Psoas muscle (tissue), 8 donors: ENCODE results near the gene SFT2D3. TPM values are rescaled to one million over a fixed set of nuclear protein-coding genes. Genes with fewer than 3 reads are reported as not detected.
A peak's percentile ranks its signal among the peaks of the same experiment; 100 is the strongest.

Source experiments
- ATAC-seq, 4 donors: fragments of 200-7000 bp; cut with Tn5 transposase; one replicate each; pipeline ENCODE4 v1.9.1; 2020; ENCODE audit warnings: moderate library complexity in 3 of 4, mild to moderate bottlenecking in 2 of 4
- DNase-seq, 2 donors: peaks; one replicate each; pipeline ENCODE4 v3.0.0-alpha.2; 2020
- H3K27ac ChIP-seq: fragments of 200-600 bp; one replicate; pipeline ENCODE4 v1.8.0; 2022
- H3K27me3 ChIP-seq, 3 donors: fragments of 200-600 bp in 1 of 3; one replicate each; pipeline versions ENCODE4 v1.6.1 to v1.8.0; 2013 to 2022; ENCODE audit warnings: low read length in 2 of 3, mild to moderate bottlenecking in 2 of 3, moderate library complexity in 1 of 3; ENCODE audit not compliant: insufficient read depth in 3 of 3
- H3K36me3 ChIP-seq, 2 donors: fragments of 200-600 bp in 1 of 2; one replicate each; pipeline versions ENCODE4 v1.6.1 to v1.8.0; 2013 to 2022; ENCODE audit warnings: low read depth in 1 of 2, mild to moderate bottlenecking in 1 of 2, moderate library complexity in 1 of 2; ENCODE audit not compliant: insufficient read depth in 1 of 2
- H3K4me1 ChIP-seq: fragments of 200-600 bp; one replicate; pipeline ENCODE4 v1.8.0; 2022
- H3K4me3 ChIP-seq: fragments of 200-600 bp; one replicate; pipeline ENCODE4 v1.8.0; 2022; ENCODE audit warnings: mild to moderate bottlenecking
- H3K9me3 ChIP-seq: fragments of 200-600 bp; one replicate; pipeline ENCODE4 v1.8.0; 2022
- WGBS, 3 donors: extraction: QIAGEN DNeasy Blood & Tissue Kit; methylation state at CpG; one replicate each; pipeline versions ENCODE4 v1.1.6 to v1.1.7; 2013; 5-methylcytosine and 5-hydroxymethylcytosine counted together
- intact Hi-C, 2 donors: fragments of 100-400 bp; cut with DNase I; formaldehyde crosslinking; loops; one replicate each; pipeline versions ENCODE4 v1.11.0 to v1.14.2; 2022
- polyA plus RNA-seq, 3 donors: library from polyadenylated mRNA; stranded (reverse); fragments of 200-250 nt; gene quantifications; one replicate each; pipeline ENCODE4 v1.2.3, GENCODE V29; 2013
- total RNA-seq, 4 donors: library from RNA; stranded (reverse); fragmentation: NEBNext Ultra II Directional in 2 of 4; extraction: Animal tissue kit (Norgen Biotek cat#: 25700) in 2 of 4; gene quantifications; one replicate each; pipeline versions ENCODE4 v1.2.1 to v1.2.4, GENCODE V29; 2021 to 2023
- TF ChIP-seq, protein P1 (sequence below): fragments of 200-600 bp; IDR thresholded peaks from one replicate; pipeline ENCODE4 v1.8.0; 2022; ENCODE audit warnings: antibody characterized with exemption
- donor health status: healthy with polysubstance abuse.
- donor health status: DM: no; HTN: no; CAD: no; lungs with moderate emphysema.
- donor health status: Bipolar disorder and iron deficiency.
- donor health status: healthy.
- donor health status: DM: yes; HTN: yes; CAD: no.
- donor health status: DM: no; HTN: no; CAD: no.
- donor health status: DM: no; HTN: no; CAD: no.
- donor health status: DM: yes; HTN: yes; CAD: no.

SFT2D3 gene
- total and polyA plus RNA-seq, 7 donors, result 1.5 to 4.1 (median 2.2) TPM

DNA sequence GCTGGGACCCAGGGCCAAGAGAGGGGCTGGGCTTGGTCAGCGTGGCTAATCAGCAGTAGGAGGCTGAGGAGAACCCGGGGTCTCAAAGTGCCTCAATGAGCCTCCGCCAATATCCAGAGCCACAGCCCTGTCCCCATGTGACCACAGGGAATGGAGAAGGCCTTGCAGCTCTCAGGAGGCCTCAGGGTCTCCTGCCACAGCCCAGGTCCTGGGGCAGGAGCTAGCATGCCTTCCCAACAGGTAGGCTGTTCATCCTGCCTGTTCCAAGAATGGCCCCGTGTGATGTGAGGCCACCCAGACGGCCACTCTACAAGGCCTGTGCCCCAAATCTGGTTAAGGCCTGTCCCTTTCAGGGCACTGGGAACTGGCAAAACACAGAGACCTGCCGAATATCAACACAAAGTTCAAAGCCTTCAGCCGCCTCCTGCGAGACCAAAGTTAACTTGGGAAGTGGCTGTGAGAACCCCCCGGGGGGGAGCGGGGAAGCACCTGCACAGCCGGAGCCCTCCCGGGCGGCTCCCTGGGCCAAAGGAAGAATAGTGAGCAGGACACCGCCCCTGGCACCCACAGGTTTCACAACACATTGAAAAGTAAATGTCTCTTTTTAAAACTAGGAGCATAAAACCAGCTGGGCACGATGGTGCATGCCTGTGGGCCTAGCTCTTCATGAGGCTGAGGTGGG is 21.5 kb upstream of the SFT2D3 start:
- TF ChIP-seq, protein P1, sequence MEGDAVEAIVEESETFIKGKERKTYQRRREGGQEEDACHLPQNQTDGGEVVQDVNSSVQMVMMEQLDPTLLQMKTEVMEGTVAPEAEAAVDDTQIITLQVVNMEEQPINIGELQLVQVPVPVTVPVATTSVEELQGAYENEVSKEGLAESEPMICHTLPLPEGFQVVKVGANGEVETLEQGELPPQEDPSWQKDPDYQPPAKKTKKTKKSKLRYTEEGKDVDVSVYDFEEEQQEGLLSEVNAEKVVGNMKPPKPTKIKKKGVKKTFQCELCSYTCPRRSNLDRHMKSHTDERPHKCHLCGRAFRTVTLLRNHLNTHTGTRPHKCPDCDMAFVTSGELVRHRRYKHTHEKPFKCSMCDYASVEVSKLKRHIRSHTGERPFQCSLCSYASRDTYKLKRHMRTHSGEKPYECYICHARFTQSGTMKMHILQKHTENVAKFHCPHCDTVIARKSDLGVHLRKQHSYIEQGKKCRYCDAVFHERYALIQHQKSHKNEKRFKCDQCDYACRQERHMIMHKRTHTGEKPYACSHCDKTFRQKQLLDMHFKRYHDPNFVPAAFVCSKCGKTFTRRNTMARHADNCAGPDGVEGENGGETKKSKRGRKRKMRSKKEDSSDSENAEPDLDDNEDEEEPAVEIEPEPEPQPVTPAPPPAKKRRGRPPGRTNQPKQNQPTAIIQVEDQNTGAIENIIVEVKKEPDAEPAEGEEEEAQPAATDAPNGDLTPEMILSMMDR, result no peak
- no peaks in the 10 kb centered on the region for H3K9me3 ChIP-seq
- 86 to 87% (median 86%) methylated on average over 15 of the region's 15 CpGs for WGBS, 3 donors
- H3K27ac ChIP-seq, result no peak overlapping the region
- DNase-seq, result no peak
- intact Hi-C loops, result no loop called here
- peaks cover 0 to 5% (median 3%) of the 10 kb centered on the region in 3 donors for H3K27me3 ChIP-seq
- H3K4me3 ChIP-seq, result peak overlapping the region; percentile 59
- peaks cover 9% of the 10 kb centered on the region for H3K4me1 ChIP-seq
- no peaks in the 10 kb centered on the region for H3K36me3 ChIP-seq
- ATAC-seq, result no peak

DNA sequence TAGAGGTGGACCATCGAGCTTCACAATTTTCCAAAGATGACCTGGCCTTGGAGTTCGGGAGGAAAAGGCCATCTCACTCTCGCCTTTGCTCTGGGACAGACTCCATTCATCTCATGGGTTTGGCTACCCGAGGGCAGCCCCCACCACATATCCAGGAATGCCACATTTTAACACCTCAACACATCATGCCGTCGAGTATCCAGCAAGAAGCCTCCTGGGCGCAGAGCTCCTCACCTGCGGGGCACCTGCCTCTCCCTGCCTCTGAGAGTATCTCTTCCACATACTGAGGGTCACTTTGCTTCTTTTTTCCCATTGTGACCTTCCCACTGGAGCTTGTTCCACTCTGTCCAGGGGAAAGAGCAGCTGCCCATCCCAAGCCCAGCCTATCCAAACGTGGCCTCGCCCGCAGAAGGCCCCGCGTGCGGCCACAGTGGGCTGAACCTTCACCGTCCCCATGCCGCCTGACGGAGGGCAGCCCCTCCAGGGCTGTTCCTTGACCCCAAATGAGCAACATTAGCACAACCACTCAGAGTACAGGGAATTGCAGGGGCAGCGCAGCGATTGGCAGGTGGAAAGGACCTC is 20.5 kb upstream of the SFT2D3 start:
- ATAC-seq (peak in 2 of 4 donors; percentile 5 to 16), DNase-seq (no peak)
- H3K4me3 ChIP-seq, result peak overlapping the region; percentile 59
- WGBS, 3 donors, result 53 to 67% (median 55%) methylated on average over 19 of the region's 19 CpGs
- intact Hi-C loops, result no loop called here
- TF ChIP-seq, protein P1, result no peak
- H3K36me3 ChIP-seq, result no peaks in the 10 kb centered on the region
- no peaks in the 10 kb centered on the region for H3K27me3 ChIP-seq
- H3K27ac ChIP-seq, result no peak overlapping the region
- H3K9me3 ChIP-seq, result no peaks in the 10 kb centered on the region
- peaks cover 6% of the 10 kb centered on the region for H3K4me1 ChIP-seq

DNA sequence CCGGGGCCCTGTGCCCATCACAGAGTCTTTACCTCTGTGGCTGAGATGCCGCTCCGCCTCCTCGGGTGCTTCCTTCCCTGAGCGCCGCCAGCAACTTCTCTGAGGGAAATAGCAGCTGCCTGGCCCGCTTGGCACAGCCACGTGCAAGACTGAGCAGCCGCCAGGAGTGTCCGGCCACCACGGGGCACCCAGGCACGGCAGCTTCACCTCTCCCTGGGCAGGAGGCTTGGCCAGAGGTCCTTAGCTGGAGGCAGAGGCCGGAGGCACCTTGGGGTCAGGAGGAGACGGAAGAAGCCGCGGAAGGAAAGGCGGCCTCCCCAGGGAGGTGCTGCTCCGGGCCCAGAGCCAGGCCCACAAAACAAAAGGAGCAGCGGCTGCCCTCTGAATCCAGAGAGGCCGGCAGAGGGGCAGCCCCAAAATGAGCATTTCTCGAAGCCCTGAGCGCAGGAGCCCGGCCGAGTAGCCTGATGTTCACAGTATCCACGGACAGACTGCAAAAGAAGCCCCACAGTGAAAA is 20.0 kb upstream of the SFT2D3 start:
- ATAC-seq, result peak; percentile 78 to 87 (median 85)
- TF ChIP-seq, protein P1, result no peak
- DNase-seq, result peak; percentile 60 to 79
- Histone ChIP-seq H3K27me3 (no peaks in the 10 kb centered on the region), H3K4me3 (peak overlapping the region; percentile 59), H3K36me3 (no peaks in the 10 kb centered on the region), H3K27ac (peak overlapping the region; percentile 13), H3K4me1 (peaks cover 6% of the 10 kb centered on the region), H3K9me3 (no peaks in the 10 kb centered on the region)
- intact Hi-C loops, result no loop called here
- 7 to 10% (median 10%) methylated on average over 24 to 25 of the region's 25 CpGs for WGBS, 3 donors

DNA sequence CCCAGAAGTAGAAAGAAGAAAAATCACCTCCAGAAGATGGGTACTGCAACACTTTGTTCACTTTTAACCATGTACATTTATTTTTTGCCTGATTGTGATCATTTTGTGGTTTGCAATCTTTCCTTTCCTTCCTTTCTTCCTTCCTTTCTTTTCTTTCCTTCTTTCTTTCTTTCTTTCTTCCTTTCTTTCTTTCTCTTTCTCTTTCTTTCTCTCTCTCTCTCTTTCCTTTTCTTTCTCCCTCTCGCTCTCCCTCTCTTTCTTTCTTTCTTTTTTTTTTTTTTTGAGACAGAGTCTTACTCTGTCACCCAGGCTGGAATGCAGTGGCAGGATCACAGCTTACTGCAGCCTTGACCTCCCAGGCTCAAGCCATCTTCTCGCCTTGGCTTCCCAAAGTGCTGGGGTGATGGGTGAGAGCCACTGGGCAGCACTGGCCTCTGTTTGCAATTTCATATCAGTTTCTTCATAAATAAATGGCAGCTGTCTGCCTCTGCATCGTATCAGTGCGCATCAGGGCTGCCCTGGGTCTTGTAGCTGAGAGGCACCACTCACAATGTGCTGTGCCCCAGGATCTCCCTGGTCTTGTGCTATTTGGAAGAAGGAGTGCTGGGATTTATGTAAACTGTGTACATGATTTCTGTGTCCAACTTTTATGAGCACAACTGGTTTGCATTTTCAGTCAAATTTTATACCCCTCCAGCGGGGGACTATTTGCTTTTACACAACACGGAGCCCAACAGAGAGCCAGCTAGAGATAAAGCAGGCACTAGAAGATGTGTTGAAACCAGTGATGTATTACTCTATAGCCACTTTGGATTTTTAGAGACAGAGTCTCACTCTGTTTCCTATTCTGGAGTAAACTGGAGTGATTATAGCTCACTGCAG is 19.1 kb upstream of the SFT2D3 start:
- H3K4me3 ChIP-seq, result peak overlapping the region; percentile 59
- no peak for ATAC-seq

More for the DNA sequence above, 19.1 kb upstream of the SFT2D3 start:
- no peaks in the 10 kb centered on the region for H3K36me3 ChIP-seq
- H3K4me1 ChIP-seq, result peaks cover 6% of the 10 kb centered on the region
- no peaks in the 10 kb centered on the region for H3K27me3 ChIP-seq
- TF ChIP-seq, protein P1, result no peak
- intact Hi-C loops, result no loop called here
- H3K27ac ChIP-seq, result no peak overlapping the region
- DNase-seq, result no peak
- 94 to 95% (median 95%) methylated on average over 6 of the region's 6 CpGs for WGBS, 3 donors
- H3K9me3 ChIP-seq, result no peaks in the 10 kb centered on the region
